Astrocyte of the hippocampus (primary cell): ENCODE results near the gene KIRREL3.

Source experiments
- DNase-seq: peaks from one replicate; pipeline ENCODE4 v3.0.0; 2011; ENCODE audit warnings: low read depth, low spot score

The KIRREL3 gene

DNA sequence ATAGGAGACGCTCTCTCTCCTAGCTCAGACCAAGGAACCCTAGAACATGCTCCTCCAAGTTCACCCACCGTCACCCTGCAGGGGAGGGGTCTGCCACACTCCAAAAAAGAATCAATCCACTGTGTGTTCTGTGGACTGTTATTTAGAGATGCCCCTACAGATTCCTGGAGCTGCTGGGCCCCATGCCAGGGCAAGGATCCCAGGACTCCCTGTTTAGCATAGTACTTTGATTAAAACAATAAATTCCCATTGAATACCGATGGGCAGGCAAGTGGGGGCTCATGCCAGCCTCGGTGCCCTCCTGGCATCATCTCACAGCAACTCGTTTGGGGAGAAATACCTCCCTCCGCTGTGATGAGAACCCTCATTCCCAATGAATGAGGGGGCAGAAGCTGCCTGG is 397.6 kb downstream of the KIRREL3 start:
- DNase-seq, result peak; percentile 50

DNA sequence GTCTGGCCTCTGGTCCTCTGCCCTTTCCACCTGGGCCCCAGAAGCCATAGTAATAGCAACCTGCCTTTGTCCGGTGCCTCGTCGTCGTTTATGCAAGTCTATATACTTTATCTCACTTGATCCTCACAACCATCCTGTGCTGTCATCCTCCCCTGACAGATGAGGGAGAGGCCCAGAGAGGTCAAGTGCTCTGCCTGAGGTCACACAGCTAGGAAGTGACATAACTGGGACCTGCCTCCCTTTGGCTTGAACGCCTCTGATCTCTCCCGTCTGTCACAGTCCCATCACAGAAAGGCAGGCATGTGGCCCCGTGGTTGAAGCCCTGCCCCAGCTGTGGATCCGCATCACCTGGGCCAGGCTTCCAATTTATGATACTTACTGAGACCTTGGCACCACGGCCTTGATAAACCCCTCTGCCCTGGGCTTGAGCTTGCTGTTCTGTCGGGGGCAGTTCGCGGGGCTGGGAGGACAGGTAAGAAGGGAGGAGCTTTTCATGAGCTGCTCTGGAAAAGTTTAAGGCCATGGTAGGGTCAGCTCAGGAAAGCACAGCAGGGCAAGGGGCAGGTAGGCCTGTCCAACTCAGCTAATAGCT is 398.1 kb downstream of the KIRREL3 start:
- DNase-seq, result no peak

DNA sequence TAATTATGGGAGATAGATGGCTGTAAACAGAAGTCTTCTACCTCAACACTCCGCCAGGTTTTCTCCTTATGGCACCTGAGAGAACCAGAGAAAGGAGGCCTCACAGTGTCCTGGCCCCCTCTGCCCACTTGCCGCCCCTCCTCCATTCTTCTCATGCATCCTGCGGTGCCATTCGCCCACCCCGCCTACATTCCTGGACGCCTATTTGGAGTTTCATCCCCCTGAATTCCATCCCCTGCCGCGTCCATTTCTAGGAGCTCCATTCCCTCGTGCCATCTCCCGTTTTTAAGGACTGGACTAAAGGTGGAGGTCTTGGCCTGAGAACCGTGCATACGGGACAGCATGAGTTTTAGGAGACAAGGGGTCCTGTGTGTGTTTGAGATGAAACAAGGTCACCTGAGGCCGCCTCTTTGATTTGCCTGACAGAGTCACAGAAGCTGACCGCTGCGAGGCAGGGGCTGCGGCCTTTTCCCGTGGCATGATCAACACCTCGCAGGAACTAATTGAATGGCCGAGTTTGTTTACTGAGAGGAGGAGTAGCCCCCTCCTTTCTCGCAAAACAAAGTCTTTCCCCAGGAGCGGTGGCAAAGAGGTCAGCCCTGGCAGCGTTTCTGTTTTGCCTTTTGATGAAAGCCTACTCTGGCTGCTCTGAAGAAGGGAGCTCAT is 398.9 kb downstream of the KIRREL3 start:
- DNase-seq, result peak; percentile 49

DNA sequence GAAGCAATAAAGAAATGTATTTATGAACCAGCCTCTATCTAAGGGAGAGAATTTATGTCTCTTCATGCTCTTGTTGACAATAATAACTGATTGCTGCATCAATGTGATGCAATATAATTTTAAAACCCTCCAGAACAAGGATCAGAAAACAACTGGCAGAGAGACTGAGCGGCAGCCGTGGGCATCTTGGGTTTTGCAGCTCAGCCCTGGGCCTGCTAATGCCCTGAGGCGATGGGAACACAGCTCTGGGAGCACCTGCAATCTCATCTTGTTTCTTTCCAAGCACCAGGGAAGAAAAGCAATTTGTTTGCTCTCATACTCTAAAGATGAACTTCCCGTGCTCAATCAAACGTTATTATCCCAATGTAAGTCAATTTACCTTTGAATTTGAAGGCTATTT is 399.4 kb downstream of the KIRREL3 start:
- no peak for DNase-seq

DNA sequence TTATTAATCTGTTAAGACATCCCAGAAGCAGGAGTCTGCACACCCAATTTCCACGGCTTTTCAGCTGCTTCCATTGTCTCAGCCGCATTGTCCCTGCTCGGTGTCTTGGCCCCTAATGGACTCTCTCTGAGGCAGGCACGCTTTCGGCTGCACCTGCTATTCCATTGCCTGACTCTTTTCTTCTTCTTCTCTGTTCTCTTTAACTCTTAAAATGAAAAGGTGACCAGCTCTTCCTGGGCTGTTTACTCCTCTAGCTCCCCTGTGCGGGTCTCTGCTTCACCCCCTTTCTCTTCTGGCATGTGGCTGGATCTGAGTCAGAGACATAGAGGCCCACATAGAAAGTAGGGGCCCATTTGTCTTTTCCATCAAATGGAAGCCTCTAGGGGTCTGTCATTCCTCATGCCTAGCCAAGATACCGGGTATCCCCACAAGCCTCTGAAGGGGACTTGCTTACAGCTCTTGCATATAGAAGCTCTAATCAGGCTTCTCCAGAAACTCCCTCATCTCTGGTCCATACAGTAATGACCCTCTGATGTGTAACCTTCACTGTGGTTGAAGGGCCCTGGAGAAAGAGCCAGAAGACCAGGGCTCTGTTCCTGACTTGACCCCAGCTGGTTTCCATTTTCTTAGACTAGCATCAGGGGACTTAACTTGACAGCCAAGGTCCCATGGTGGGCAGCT is 401.2 kb downstream of the KIRREL3 start:
- no peak for DNase-seq

DNA sequence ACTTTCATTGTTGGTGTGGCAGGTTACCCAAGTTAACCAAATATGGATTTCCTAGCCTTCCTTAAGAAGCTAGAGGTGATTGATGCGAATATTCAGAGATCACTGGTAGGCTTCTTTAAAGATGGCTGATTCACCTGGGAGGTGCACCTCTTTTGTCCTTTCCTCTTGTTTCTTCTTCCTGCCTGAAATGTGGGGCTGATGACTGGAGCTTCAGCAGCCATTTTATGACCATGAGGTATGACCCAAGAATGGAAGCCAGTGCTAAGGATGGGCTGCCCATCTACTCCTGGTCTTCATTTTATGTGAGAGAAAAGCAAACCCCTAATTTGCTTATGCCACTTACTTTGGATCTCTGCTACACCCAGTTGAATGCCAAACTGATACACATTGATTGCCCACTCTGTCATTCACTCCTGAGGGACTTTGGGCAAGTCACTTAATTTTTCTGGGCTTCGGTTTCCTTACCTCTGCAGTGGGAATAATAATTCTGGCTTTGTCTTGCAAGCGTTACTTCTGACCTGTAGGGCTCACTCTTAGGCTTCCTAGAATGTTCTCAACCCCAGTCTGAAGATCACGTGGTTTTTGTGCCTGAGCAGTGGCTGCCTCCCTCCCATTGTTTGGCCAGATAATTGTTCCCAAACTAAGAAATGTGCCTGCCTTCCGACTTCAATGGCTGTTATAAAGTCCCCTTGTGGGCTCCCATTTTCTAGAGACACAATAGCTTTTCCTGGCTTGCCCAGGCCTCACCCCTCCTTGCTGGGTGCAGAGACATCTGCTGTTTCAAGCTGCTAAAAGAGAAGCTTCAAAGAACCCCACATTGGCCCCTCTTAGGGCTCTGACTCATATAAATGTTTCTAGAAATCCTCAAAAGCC is 402.0 kb downstream of the KIRREL3 start:
- no peak for DNase-seq

DNA sequence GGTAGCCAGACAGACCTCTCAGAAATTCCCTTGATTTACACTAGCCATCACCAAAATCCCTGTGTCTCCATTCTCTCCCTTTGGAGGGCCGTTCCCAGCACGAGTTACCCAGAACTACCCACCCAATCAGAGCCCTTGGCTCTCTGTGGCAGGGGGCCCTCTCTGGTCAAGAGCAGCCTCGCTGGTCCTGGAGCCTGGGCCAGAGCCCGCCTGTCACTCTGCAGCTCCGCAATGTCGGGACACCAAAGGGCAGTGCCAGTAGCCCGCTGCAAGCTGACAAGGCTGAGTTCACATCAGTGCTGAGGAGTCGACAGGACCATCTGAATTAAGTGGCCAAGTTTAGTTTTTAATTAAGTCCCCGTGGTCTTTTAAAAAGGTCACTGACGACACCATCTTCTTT is 403.5 kb downstream of the KIRREL3 start:
- no peak for DNase-seq

DNA sequence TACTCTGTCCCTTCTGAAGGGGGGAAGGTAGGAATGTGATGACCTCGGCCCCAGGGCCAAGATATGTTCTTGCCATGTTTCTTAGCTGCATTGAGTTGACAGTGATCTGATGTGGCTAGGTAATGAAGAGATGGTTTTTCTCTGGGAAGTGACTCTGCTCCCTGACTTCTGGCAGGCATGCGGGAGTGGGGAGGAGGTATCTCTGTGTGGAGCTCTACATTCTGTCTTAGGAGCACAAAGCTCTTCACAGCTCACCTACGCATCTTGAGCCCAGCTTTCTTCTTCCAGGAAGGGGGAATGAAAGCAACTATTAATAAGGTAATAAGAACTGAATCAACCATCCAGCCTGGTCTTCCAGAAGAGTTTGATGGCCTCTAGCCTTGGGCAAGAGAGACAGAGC is 404.1 kb downstream of the KIRREL3 start:
- DNase-seq, result no peak

DNA sequence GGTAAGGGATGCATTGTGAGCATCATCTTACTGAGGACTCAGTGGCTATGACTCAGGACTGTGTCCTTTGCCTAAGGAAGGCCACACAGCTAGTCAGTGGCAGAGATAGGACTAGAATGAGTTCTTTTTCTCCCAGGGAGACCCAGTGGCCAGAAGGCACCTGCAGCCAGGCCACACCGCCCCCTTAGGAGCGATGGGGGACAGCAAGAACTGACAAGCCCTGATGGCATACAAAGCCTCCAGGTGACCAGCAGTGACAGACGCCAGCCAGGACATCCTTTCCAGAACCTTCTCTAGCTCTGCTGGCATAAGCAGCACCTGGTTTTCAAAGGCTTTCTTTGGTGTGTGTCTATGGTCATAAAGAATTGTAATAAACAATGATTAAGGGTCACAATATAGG is 405.0 kb downstream of the KIRREL3 start:
- no peak for DNase-seq

DNA sequence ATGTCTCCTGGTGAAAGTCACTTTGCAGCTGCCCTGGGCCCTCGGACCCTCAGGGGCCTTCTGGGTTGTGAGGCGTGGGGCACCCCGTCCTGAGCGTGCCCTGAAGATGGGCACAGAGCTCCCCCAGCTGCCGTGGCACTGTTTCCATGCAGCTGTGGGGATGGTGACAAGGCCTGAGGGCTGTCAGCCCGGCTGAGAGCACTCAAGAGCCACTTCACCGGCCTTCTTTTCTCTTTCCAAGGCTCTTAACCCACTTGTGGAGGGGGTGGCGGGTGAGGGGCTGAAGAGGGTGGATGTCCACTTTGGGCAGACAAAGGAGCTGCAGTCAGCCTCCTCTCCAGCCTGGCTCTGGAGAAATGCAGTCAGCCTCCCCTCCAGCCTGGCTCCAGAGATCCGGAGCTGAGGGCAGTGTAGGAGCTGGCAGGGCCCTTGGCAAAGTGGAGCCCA is 405.6 kb downstream of the KIRREL3 start:
- DNase-seq, result no peak

DNA sequence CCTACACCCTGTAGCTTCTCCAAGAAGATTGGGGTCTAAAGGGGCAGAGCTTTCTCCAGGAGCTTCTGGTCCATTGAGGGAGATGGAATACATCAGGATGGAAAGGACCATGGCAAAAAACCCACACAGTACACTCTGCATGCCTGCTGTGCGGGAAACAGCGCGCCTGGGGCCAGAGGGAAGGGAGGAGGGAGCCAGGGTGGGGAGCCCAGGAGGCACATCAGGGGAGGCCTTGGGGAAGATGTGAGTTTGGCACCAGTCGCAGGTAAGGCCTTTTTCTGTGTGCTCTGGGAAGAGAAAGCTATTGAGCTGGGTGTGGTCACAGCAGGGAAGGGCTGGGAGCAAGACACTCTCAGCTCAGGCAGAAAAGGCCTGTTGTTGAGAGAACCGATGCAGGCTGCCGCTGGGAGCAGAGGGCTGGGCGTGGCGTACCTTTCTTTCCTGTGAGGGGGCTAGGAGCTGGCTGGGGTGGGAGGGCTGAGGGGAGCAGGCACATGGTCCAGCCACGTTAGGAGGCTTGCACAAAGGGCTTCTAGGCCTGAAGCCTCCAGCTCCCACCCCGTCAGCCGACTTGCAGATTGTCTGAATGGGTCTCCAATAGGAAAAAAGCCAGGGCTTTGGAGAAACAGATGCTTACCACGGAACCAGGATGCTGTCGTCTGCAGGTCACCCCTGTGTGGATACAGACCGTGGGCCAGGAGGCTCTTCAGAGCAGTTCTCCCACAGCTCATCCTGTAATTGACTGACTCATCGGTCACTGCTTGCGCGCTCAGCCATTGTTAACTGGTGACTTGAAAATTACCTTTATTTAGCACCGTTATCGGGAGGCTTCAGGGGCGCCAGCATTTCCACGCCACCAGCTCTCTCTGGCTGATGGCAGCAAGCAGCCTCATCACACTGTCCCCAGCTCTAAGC is 407.8 kb downstream of the KIRREL3 start:
- no peak for DNase-seq

DNA sequence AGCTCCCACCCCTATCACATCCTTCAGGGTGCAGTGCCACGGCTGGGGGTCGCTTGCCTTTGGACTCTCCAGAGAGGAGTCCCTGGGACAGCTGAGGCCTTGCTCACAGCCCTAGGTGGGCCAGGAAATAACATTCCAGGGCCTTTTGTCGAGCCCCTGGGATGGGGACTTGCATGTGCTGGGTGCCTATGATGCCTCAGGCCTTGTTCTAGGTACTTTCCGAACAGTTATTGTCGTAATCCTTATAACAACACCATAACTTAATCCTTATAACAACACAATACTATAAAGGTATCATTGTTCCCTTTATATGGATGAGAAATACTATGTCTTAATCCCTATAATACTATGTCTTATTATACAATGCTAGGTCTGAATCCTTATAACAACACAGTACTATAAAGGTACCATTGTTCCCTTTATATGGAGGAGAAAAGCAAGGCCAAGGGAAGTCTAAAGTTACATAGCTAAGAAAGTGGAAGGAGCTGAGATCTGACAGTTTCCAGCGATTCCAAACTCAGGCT is 408.5 kb downstream of the KIRREL3 start:
- no peak for DNase-seq

DNA sequence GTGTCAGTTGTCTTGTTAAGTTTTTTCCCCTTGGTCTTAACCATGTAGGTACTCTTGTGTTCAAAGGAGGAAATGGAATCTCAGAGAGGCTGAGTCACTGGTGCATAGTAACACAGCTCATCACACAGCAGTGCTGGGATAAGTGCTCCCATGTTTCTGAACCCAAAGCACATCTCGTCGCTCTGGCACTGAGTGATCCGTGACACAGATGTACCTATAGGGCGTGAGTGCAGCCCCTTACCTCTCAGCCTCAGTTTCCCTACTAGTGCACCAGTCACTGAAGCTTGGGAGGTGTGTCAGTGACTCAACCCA is 411.1 kb downstream of the KIRREL3 start:
- DNase-seq, result no peak

DNA sequence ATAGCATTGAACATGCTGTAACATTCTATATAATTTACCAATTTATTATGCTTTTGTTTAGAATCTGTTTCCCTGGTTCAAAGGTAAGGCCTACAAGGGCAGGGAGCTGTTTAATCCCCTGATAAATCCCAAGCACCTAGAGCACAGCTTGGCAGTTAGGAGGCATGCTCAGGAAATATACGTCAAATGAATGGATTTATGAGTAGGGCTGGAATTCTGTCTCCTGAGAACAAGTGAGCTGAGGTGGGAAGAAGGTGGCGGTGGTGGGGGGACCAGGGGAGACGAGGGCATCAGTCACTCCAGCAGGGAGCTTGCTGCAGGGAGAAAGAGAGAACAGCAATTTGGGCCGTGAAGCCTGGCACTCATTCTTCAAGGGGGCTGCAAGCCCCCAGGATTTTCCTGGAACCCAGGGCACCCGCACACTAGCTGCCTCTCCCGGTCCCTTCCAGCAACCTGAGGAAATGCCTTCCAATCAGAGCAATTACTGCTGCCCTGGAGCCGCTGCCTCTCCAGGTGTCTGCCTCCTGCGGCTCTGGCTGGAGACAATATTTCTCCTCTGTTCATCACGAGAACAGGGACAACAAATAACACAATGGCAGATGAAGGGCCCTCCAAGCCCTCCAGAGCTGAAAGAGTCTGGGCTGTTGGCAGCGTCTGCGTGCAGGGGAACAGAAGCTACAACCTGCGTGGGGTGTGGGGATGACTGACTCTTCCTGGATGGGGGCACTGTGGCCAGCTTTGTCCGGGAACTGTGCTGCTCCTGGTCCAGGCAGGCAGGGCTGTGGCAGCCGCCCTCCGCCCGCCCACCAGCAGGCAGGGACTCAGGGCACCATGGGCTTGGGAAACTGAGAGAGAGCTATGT is 411.7 kb downstream of the KIRREL3 start:
- no peak for DNase-seq

DNA sequence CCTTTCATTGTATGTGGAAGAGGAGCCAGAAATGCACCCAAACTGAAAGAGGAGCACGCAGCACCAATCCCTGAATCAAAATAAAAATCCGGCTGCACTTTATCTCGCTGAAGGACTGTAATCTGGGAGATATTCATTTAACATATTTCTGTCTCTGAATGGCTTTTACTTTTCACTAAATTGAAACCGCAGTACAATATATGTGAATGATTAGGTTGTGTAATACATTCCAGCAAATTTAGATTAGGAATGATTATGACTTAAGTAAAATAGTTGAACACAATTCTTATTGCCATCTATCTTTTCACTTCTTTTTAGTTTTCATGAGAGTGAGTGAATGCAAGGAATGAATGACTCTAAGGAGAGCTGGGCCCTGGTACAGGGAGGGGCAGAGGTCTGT is 413.0 kb downstream of the KIRREL3 start:
- DNase-seq, result no peak

DNA sequence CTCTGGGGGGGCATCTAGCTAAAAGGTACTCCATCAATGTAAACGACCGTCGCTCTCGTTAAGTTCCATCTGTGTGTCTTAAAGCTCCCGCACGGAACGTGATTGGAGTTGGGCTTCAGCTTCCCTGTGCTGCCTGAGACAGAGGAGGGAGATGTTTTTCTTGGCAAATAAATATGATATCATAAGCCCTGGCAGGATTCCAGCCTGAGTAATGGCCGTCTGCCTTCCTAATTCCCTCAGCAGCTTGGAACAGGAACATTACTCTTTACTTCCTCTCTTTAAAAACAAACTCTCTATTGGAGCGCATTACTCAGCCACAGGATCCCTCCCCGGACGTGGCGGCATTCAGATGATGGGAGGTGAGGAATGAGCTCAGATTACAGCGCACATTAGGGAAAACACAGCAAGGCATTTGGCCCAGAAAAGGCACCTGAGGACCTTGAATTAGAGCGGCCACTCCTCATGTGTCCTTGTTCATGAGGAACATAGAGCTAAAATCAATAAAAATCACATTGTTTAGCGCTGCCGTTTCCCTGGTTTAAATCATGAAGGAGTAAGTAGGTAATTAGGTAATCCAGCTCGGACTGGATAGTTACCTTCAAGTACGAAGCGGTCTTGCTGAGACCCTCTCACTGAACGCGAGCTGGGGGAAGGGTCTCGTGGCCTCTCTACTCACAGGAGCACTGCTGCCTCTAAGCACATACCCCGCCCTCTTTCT is 414.6 kb downstream of the KIRREL3 start:
- peak; percentile 93 for DNase-seq

DNA sequence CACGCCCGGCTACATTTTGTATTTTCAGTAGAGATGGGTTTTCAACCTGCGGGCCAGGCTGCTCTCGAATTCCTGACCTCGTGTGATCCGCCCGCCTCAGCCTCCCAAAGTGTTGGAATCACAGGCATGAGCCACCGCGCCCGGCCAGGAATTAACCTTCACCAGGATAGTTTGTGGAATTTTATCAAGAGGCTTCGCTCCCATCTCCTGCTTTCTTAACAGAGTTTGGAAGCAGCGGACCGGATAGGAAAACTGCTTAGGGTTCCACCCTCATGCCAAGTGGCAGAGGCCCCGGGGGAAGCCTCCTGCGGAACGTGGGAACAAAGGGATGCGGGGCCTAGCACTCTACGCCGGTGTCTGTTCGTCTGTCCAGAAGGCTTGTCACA is 415.2 kb downstream of the KIRREL3 start:
- no peak for DNase-seq

DNA sequence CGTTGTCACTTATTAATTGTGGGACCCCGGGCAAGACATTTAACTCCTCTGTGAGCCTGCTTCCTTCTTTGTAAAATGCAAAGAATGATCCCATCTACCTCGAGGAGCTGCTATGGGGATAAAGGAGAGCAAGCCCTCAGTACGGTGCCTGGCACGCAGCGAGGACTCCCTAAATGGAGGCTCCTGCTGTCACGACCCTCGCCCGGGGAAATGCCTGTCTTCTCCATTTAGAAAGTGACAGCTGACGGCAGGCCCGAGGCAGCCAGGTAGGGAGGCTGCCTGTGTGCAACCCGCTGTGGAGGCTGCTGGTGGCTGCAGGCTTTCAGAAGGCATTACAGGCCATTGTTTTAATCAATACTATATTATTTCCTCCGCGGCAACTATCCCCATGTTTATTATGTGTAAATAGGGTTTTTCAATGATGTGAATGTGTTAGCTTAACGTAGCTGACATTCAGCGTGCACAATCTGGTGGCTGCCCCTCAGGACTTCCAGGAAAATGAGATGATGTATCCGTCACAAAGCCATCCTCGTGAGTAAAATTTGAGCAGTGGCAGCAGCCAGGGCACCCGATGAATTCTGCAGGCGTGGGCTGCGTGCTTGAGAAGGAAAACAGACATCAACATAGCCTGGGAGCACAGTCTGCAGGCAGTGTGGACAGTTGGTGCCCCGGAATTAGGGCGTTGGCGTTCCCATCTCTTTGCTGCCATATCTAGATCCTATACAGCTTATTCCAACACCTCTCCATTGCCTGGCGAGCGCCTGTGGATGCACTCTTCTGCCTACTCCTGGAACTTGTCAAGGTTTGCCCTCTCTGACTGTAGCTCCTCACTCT is 416.8 kb downstream of the KIRREL3 start:
- no peak for DNase-seq

DNA sequence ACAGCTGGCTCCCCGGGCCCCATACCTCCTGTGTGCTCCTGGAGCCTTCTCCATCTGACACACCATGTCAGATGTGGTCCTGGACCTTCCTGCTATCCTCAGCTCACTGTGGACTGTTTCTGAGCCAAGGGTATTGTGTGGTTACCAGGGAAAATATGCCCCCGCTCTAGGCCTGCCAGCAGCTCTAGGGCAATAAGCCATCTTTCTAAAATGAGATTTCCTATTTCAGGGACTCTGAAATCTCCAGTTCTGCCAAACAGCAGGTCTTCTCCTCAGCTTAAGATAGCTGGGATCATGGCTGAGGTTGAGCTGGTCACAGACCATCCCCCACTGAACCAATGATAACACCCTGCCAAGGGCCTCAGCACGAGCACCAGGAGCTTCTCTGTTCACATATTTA is 417.5 kb downstream of the KIRREL3 start:
- DNase-seq, result peak; percentile 37
